AG09319 (cell line): Measurements from ENCODE around the gene SCN1A.
"Not testable (repeated sequence)": the region's sequence is repeated elsewhere in the genome, so short reads cannot be mapped to it uniquely, and the experiment has no call there.

Experiments
- DNase-seq: peaks from one replicate; pipeline ENCODE4 v3.0.0-alpha.2; 2010; ENCODE audit warnings: low read depth; ENCODE audit errors: extremely low read depth
- TF ChIP-seq, protein P1 (sequence below): IDR thresholded peaks from 2 replicates; pipeline ENCODE4 v1.5.1; 2011; ENCODE audit warnings: low read depth, mild to moderate bottlenecking, inconsistent platforms, low read length, moderate library complexity

SCN1A gene

DNA sequence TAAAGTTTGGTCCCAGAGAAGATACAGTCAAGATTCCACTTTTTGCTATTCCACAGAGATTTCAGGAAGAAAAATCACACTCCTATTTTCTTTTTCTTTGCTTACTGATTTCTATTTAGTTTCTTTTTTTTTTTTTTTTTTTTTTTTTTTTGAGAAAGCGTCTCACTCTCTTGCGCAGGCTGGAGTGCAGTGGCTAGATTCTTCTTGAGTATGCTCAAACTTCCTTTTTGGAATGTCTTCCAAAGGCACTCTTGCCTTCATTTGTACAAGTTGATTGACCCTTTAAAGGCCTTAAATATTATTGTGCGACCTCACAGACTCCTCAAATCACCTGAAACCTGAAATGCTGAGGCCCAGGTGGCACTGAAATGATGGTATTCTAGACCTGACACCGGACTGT lies 9.6 kb downstream of the SCN1A start:
- TF ChIP-seq, protein P1, sequence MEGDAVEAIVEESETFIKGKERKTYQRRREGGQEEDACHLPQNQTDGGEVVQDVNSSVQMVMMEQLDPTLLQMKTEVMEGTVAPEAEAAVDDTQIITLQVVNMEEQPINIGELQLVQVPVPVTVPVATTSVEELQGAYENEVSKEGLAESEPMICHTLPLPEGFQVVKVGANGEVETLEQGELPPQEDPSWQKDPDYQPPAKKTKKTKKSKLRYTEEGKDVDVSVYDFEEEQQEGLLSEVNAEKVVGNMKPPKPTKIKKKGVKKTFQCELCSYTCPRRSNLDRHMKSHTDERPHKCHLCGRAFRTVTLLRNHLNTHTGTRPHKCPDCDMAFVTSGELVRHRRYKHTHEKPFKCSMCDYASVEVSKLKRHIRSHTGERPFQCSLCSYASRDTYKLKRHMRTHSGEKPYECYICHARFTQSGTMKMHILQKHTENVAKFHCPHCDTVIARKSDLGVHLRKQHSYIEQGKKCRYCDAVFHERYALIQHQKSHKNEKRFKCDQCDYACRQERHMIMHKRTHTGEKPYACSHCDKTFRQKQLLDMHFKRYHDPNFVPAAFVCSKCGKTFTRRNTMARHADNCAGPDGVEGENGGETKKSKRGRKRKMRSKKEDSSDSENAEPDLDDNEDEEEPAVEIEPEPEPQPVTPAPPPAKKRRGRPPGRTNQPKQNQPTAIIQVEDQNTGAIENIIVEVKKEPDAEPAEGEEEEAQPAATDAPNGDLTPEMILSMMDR, result no peak
- no peak for DNase-seq

GRCh38 chr2:166117491-166117890 lies 10.3 kb downstream of the SCN1A start:
- TF ChIP-seq, protein P1, result no peak

DNA sequence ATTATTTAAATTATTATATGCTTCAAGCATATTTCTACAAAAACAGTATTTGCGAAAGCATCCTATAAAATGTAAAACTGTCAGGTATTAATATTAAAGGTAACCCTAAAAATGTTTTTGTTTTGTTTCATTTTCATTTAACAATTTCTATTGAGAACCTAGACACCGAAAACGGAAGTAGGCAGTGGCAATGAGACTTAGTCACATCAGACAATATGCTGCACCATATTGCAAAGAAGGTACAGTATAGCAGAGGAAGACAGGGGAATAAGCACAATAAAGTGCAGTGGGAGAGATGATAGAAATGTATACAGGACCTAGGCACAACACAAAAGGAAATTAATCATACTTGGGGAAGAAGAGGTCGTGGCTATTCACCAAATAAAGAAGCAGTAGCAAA lies 12.2 kb downstream of the SCN1A start:
- DNase-seq, result no peak

More at GRCh38 chr2:166117491-166117890, 10.3 kb downstream of the SCN1A start:
- no peak for DNase-seq

GRCh38 chr2:166112193-166112605 lies 15.6 kb downstream of the SCN1A start:
- no peak for DNase-seq
- TF ChIP-seq, protein P1, result no peak

More for the DNA sequence above, 12.2 kb downstream of the SCN1A start:
- TF ChIP-seq, protein P1, result no peak

DNA sequence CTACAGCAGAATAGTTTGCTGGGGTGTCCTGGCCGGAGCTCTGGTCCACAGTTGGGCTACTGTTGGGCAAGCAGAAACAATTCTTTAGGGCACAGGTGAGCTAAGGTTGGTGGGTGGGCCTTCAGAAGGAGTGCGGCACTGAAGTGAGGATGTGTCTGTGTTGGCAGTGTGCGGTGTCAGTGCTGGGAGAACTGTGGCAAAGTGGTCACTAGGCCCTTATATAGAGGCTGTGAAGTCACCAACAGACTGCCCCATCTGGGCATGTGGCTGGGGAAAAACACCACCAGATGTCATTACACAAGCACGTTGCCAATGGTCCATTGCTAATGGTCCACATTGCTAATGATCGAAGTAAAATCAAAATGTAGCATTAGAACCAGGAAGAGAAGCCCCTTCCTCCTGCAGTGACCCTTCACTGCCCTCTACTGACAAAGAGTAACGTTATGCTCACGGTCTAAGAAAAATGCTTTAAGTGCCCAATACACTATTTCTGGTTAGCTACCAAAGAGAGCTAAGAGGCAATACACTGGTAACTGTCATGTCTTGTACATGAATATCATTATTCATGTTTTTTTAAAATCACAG lies 21.3 kb downstream of the SCN1A start:
- TF ChIP-seq, protein P1, result peak; percentile 18
- no peak for DNase-seq

GRCh38 chr2:166104773-166105172 lies 23.0 kb downstream of the SCN1A start:
- DNase-seq, result no peak

GRCh38 chr2:166104084-166104483 lies 23.7 kb downstream of the SCN1A start:
- TF ChIP-seq, protein P1, result no peak
- no peak for DNase-seq

More at GRCh38 chr2:166104773-166105172, 23.0 kb downstream of the SCN1A start:
- TF ChIP-seq, protein P1, result no peak

- not testable (repeated sequence) for DNase-seq
Measured at GRCh38 chr2:166103277-166103676, 24.5 kb downstream of the SCN1A start.
